Measurements from ENCODE around the gene HSD17B12. TPM values are rescaled to one million over a fixed set of nuclear protein-coding genes. Genes with fewer than 3 reads are reported as not detected.

HSD17B12 gene
- total and polyA plus RNA-seq, 7 experiments from 2014 or later: 20.3 to 39.5 (median 24.7) TPM

DNA sequence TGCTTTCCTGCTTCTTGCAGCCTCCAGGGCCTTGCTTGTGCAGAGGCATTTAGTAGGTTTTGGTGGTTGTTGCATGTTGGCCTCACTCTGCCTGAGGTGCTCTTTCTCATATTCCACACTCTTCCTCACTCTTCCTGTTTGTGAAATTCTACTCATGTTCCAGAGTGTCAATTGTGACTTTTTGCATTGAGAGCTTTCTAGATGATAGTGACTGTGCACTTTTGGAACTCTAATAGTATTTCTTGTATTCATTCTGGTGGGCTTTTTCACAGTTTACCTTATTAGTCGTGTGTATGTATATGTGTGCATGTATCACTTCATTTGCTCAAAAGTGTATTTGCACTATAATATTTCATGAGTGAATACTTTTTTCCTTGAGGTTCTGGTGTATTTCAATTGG lies 11.3 kb downstream of the HSD17B12 start:
- H3K9me3 Mint-ChIP-seq: no peaks in the 10 kb centered on the region
- H3K27ac Mint-ChIP-seq: no peak overlapping the region
- no peaks in the 10 kb centered on the region for H3K9me3 ChIP-seq (ENCODE audit: control insufficient read depth in 2 of 3, low read length in 3 of 3)
- ChIA-PET CTCF (no interaction called here), POLR2A (no interaction called here)
- no peak overlapping the region for H3K4me3 ChIP-seq (ENCODE audit: low read length)
- H3K36me3 ChIP-seq (ENCODE audit: control insufficient read depth in 2 of 3, insufficient read depth in 3 of 3, low read length in 3 of 3): no peaks in the 10 kb centered on the region
- H3K27ac ChIP-seq (ENCODE audit: low read depth, low read length): no peak overlapping the region
- DNase-seq: no peak
- H3K4me1 Mint-ChIP-seq: peaks cover 19 to 35% (median 32%) of the 10 kb centered on the region in 7 donors
- H3K4me1 ChIP-seq (ENCODE audit: control insufficient read depth in 2 of 2, insufficient read depth in 2 of 2, low read length in 2 of 2): no peaks in the 10 kb centered on the region
- no peak for ATAC-seq
- intact Hi-C loops (cut with micrococcal nuclease): no loop called here
- H3K27me3 Mint-ChIP-seq: no peaks in the 10 kb centered on the region
- H3K4me3 Mint-ChIP-seq: no peak overlapping the region
- peaks cover 17 to 34% (median 28%) of the 10 kb centered on the region in 5 donors for H3K36me3 Mint-ChIP-seq
- H3K27me3 ChIP-seq (ENCODE audit: control insufficient read depth in 2 of 2, insufficient read depth in 2 of 2, low read length in 2 of 2): no peaks in the 10 kb centered on the region

DNA sequence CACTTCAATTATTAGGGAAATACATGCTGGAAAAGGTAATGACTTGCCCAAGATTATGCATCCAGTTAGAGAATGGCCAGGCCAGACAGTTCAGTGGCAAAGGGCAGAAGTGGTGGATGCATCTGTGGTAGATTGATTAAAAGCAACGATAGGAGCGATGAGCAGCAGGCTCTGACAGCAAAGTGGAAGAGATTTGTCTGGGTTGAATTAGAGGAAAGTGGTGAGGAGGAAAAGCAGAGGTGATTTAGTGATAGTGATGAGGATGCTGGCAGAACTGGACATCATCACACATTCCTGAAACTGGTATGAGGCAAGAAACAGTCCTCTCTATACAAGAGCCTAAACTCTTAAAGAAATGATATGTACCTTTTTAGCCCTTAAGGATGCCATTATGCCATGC lies 12.5 kb downstream of the HSD17B12 start:
- H3K27me3 Mint-ChIP-seq: no peaks in the 10 kb centered on the region
- no peak for ATAC-seq
- POLR2A ChIA-PET: no interaction called here
- no peak overlapping the region for H3K4me3 ChIP-seq (ENCODE audit: low read length)
- H3K27ac Mint-ChIP-seq: no peak overlapping the region
- intact Hi-C loops (cut with micrococcal nuclease): no loop called here
- CTCF ChIA-PET: no interaction called here
- no peaks in the 10 kb centered on the region for H3K9me3 ChIP-seq (ENCODE audit: control insufficient read depth in 2 of 3, low read length in 3 of 3)
- no peaks in the 10 kb centered on the region for H3K36me3 ChIP-seq (ENCODE audit: control insufficient read depth in 2 of 3, insufficient read depth in 3 of 3, low read length in 3 of 3)
- H3K27me3 ChIP-seq (ENCODE audit: control insufficient read depth in 2 of 2, insufficient read depth in 2 of 2, low read length in 2 of 2): no peaks in the 10 kb centered on the region
- H3K4me1 Mint-ChIP-seq: peaks cover 15 to 37% (median 30%) of the 10 kb centered on the region in 7 donors
- H3K27ac ChIP-seq (ENCODE audit: low read depth, low read length): no peak overlapping the region
- peaks cover 0 to 2% (median 0%) of the 10 kb centered on the region in 11 donors for H3K9me3 Mint-ChIP-seq
- no peak overlapping the region for H3K4me3 Mint-ChIP-seq
- DNase-seq: no peak
- H3K4me1 ChIP-seq (ENCODE audit: control insufficient read depth in 2 of 2, insufficient read depth in 2 of 2, low read length in 2 of 2): no peaks in the 10 kb centered on the region
- peaks cover 12 to 41% (median 25%) of the 10 kb centered on the region in 5 donors for H3K36me3 Mint-ChIP-seq

DNA sequence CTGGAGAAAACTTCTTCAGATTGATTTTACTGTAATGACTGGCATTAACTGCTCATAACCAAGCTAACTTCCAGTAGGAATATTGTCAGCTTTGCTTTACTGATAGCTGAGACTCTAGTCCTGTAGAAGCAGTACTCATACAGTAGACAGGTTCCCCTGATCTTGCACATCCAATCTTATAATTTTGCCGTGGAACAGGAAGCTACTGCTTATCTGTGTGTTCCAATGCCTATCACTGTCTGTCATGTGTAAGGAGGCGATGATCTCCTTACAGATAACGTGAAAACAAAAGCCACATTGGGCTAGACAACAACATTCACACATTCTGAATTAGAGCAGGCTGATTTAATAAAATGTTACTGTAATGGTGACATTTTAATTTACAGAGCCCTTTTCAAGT lies 13.2 kb downstream of the HSD17B12 start:
- ChIA-PET CTCF (no interaction called here), POLR2A (interaction anchor here (0.7 kb wide), 1 partner anchor 425 kb away, joined by 4 read pairs; no protein-coding TSS in a partner anchor)
- intact Hi-C loops (cut with micrococcal nuclease): no loop called here
- DNase-seq (no peak), ATAC-seq (no peak)
- Mint-ChIP-seq H3K36me3 (peaks cover 12 to 41% (median 25%) of the 10 kb centered on the region in 5 donors), H3K9me3 (peaks cover 0 to 2% (median 0%) of the 10 kb centered on the region in 11 donors), H3K27ac (no peak overlapping the region), H3K4me3 (no peak overlapping the region), H3K27me3 (no peaks in the 10 kb centered on the region), H3K4me1 (peaks cover 15 to 37% (median 30%) of the 10 kb centered on the region in 7 donors)
- Histone ChIP-seq H3K9me3 (ENCODE audit: control insufficient read depth in 2 of 3, low read length in 3 of 3) (no peaks in the 10 kb centered on the region), H3K27me3 (ENCODE audit: control insufficient read depth in 2 of 2, insufficient read depth in 2 of 2, low read length in 2 of 2) (no peaks in the 10 kb centered on the region), H3K4me3 (ENCODE audit: low read length) (no peak overlapping the region), H3K36me3 (ENCODE audit: control insufficient read depth in 2 of 3, insufficient read depth in 3 of 3, low read length in 3 of 3) (no peaks in the 10 kb centered on the region), H3K27ac (ENCODE audit: low read depth, low read length) (no peak overlapping the region), H3K4me1 (ENCODE audit: control insufficient read depth in 2 of 2, insufficient read depth in 2 of 2, low read length in 2 of 2) (no peaks in the 10 kb centered on the region)

DNA sequence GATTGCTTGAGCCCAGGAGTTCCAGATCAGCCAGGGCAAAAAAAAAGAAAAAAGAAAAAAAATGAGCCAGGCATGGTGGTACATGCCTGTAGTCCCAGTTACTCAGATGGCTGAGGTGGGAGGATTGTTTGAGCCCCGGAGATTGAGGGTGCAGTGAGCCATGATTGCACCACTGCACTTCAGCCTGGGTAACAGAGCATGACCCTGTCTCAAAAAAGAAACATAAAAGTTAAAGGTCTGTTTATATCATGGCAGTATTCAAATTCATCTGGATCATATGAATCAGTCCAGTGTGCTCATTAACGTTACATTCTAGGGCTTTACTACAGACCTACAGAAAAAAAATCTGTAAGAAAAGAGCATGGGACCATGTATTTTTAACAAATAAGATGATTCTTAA lies 13.9 kb downstream of the HSD17B12 start:
- no peak overlapping the region for H3K27ac ChIP-seq (ENCODE audit: low read depth, low read length)
- CTCF ChIA-PET: no interaction called here

DNA sequence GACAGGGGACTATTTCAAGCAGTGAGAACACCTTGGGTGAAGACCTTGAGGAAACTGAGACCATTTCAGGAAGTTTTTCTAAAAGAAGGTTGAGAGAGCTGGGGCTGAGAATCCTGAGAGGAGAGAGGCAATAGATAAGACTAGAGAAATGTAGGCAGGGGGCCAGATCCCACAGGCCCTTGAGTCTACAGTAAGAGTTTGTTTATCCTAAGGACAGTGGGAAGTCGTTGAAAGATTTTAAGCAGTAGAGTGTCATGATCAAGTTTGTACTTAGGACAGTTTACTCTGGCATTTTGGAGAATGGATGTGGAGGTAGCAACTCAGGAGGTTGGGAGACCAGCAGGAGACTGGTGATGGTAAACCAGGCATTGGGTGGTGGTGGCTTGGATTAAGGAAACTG lies 17.1 kb downstream of the HSD17B12 start:
- Mint-ChIP-seq H3K36me3 (peaks cover 15 to 42% (median 27%) of the 10 kb centered on the region in 5 donors), H3K27ac (peak overlapping the region in 1 of 9 donors; percentile 60), H3K27me3 (no peaks in the 10 kb centered on the region), H3K9me3 (peaks cover 0 to 26% (median 7%) of the 10 kb centered on the region in 11 donors), H3K4me3 (peak overlapping the region in 1 of 10 donors; percentile 31), H3K4me1 (peaks cover 0 to 22% (median 11%) of the 10 kb centered on the region in 7 donors)
- no peaks in the 10 kb centered on the region for H3K4me1 ChIP-seq (ENCODE audit: control insufficient read depth in 2 of 2, insufficient read depth in 2 of 2, low read length in 2 of 2)
- ATAC-seq: no peak
- intact Hi-C loops (cut with micrococcal nuclease): no loop called here
- H3K4me3 ChIP-seq (ENCODE audit: low read length): no peak overlapping the region
- H3K27ac ChIP-seq (ENCODE audit: low read depth, low read length): no peak overlapping the region
- no peaks in the 10 kb centered on the region for H3K9me3 ChIP-seq (ENCODE audit: control insufficient read depth in 2 of 3, low read length in 3 of 3)
- no peaks in the 10 kb centered on the region for H3K27me3 ChIP-seq (ENCODE audit: control insufficient read depth in 2 of 2, insufficient read depth in 2 of 2, low read length in 2 of 2)
- ChIA-PET POLR2A (no interaction called here), CTCF (no interaction called here)
- no peak for DNase-seq
- no peaks in the 10 kb centered on the region for H3K36me3 ChIP-seq (ENCODE audit: control insufficient read depth in 2 of 3, insufficient read depth in 3 of 3, low read length in 3 of 3)

More for the DNA sequence above, 13.9 kb downstream of the HSD17B12 start:
- Mint-ChIP-seq H3K4me3 (no peak overlapping the region), H3K4me1 (peaks cover 12 to 37% (median 28%) of the 10 kb centered on the region in 7 donors), H3K36me3 (peaks cover 12 to 39% (median 24%) of the 10 kb centered on the region in 5 donors), H3K9me3 (peaks cover 0 to 2% (median 0%) of the 10 kb centered on the region in 11 donors), H3K27me3 (no peaks in the 10 kb centered on the region), H3K27ac (no peak overlapping the region)
- Histone ChIP-seq H3K9me3 (ENCODE audit: control insufficient read depth in 2 of 3, low read length in 3 of 3) (no peaks in the 10 kb centered on the region), H3K36me3 (ENCODE audit: control insufficient read depth in 2 of 3, insufficient read depth in 3 of 3, low read length in 3 of 3) (no peaks in the 10 kb centered on the region), H3K27me3 (ENCODE audit: control insufficient read depth in 2 of 2, insufficient read depth in 2 of 2, low read length in 2 of 2) (no peaks in the 10 kb centered on the region), H3K4me3 (ENCODE audit: low read length) (no peak overlapping the region), H3K4me1 (ENCODE audit: control insufficient read depth in 2 of 2, insufficient read depth in 2 of 2, low read length in 2 of 2) (no peaks in the 10 kb centered on the region)
- DNase-seq: no peak
- ATAC-seq: no peak
- intact Hi-C loops (cut with micrococcal nuclease): no loop called here
- POLR2A ChIA-PET: no interaction called here

DNA sequence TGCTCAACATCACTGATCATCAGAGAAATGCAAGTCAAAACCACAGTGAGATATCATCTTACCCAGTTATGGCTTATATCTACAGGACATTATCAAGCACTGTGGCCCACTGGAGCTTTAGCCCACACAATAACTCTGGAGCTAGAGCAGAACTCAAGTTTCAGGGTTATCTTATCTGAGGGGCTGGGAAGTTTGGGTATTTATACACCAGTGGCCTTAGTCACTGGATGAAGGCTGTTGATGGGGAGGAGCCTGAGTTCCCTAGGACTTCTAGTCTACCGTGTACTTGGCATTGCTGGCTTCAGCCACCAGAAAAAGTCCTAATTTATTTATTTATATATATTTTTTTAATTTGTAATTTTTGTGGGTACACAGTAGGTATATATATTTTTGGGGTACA lies 19.3 kb downstream of the HSD17B12 start:
- Mint-ChIP-seq H3K27ac (no peak overlapping the region), H3K9me3 (peaks cover 0 to 34% (median 7%) of the 10 kb centered on the region in 11 donors), H3K27me3 (no peaks in the 10 kb centered on the region), H3K36me3 (peaks cover 15 to 53% (median 36%) of the 10 kb centered on the region in 5 donors), H3K4me1 (peaks cover 0 to 23% (median 11%) of the 10 kb centered on the region in 7 donors), H3K4me3 (no peak overlapping the region)
- no peaks in the 10 kb centered on the region for H3K9me3 ChIP-seq (ENCODE audit: control insufficient read depth in 2 of 3, low read length in 3 of 3)
- intact Hi-C loops (cut with micrococcal nuclease): loop anchor here in 1 of 2 donors (5.0 kb wide), 1 partner anchor 317 kb away; no protein-coding TSS in a partner anchor
- H3K4me1 ChIP-seq (ENCODE audit: control insufficient read depth in 2 of 2, insufficient read depth in 2 of 2, low read length in 2 of 2): no peaks in the 10 kb centered on the region
- no peaks in the 10 kb centered on the region for H3K36me3 ChIP-seq (ENCODE audit: control insufficient read depth in 2 of 3, insufficient read depth in 3 of 3, low read length in 3 of 3)
- H3K27me3 ChIP-seq (ENCODE audit: control insufficient read depth in 2 of 2, insufficient read depth in 2 of 2, low read length in 2 of 2): no peaks in the 10 kb centered on the region
- ATAC-seq: no peak
- no peak overlapping the region for H3K4me3 ChIP-seq (ENCODE audit: low read length)
- CTCF ChIA-PET: no interaction called here
- no peak overlapping the region for H3K27ac ChIP-seq (ENCODE audit: low read depth, low read length)
- DNase-seq: no peak
- POLR2A ChIA-PET: no interaction called here

DNA sequence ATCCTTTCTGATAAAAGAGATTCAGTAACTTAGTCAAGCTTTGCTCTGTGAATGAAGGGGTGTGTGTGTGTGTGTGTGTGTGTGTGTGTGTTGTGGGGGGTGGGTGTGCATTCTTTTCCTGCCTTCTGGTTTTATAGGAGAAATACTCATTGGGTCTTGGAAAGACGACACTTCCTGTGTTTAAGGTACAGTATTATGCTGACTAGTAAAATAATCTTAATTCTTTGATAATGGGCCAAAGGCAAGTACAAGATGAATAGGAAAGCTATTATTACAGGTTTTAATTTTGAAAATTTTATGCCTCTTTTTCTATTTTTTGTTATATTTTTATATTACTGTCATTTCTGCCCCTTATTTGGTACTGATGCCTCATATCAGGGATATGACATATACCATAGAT lies 26.1 kb downstream of the HSD17B12 start:
- no peak for ATAC-seq
- no peaks in the 10 kb centered on the region for H3K9me3 ChIP-seq (ENCODE audit: control insufficient read depth in 2 of 3, low read length in 3 of 3)
- peaks cover 0 to 15% (median 10%) of the 10 kb centered on the region in 7 donors for H3K4me1 Mint-ChIP-seq
- no peaks in the 10 kb centered on the region for H3K4me1 ChIP-seq (ENCODE audit: control insufficient read depth in 2 of 2, insufficient read depth in 2 of 2, low read length in 2 of 2)
- no peak overlapping the region for H3K27ac ChIP-seq (ENCODE audit: low read depth, low read length)
- no peaks in the 10 kb centered on the region for H3K27me3 ChIP-seq (ENCODE audit: control insufficient read depth in 2 of 2, insufficient read depth in 2 of 2, low read length in 2 of 2)
- no peak overlapping the region for H3K4me3 Mint-ChIP-seq
- ChIA-PET CTCF (no interaction called here), POLR2A (no interaction called here)
- H3K27ac Mint-ChIP-seq: peak overlapping the region in 1 of 9 donors; percentile 56
- peaks cover 0 to 28% (median 17%) of the 10 kb centered on the region in 5 donors for H3K36me3 Mint-ChIP-seq
- no peak overlapping the region for H3K4me3 ChIP-seq (ENCODE audit: low read length)
- peaks cover 0 to 19% (median 4%) of the 10 kb centered on the region in 11 donors for H3K9me3 Mint-ChIP-seq
- intact Hi-C loops (cut with micrococcal nuclease): no loop called here
- no peak for DNase-seq
- H3K27me3 Mint-ChIP-seq: no peaks in the 10 kb centered on the region
- peaks cover 0 to 3% (median 0%) of the 10 kb centered on the region in 3 experiments for H3K36me3 ChIP-seq (ENCODE audit: control insufficient read depth in 2 of 3, insufficient read depth in 3 of 3, low read length in 3 of 3)
